ENCODE data around the gene EDC4.
A peak's percentile ranks its signal among the peaks of the same experiment; 100 is the strongest.

Gene EDC4

DNA sequence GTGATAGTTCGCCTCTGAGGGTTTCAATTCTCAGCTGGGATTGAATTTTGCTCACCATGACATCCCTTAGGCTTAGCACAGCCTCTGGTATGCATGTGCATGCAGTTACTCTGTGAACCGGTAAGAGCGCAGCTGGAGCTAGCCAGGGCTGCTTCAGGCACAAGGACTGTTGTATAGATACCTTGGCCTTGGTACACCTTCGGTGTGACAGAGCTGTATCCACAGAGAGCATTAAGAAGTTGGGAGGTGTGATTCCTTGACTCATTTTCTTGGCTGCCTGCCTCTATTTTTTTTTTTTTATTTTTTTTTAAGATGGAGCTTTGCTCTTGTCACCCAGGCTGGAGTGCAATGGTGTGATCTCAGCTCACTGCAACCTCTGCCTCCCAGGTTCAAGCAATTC is 28.4 kb upstream of the EDC4 start:
- no peak for TF ChIP-seq EZH2phosphoT487 (conservative IDR thresholded peaks at IDR 0.05; ENCODE audit: low read length)
- TF ChIP-seq, protein P1, sequence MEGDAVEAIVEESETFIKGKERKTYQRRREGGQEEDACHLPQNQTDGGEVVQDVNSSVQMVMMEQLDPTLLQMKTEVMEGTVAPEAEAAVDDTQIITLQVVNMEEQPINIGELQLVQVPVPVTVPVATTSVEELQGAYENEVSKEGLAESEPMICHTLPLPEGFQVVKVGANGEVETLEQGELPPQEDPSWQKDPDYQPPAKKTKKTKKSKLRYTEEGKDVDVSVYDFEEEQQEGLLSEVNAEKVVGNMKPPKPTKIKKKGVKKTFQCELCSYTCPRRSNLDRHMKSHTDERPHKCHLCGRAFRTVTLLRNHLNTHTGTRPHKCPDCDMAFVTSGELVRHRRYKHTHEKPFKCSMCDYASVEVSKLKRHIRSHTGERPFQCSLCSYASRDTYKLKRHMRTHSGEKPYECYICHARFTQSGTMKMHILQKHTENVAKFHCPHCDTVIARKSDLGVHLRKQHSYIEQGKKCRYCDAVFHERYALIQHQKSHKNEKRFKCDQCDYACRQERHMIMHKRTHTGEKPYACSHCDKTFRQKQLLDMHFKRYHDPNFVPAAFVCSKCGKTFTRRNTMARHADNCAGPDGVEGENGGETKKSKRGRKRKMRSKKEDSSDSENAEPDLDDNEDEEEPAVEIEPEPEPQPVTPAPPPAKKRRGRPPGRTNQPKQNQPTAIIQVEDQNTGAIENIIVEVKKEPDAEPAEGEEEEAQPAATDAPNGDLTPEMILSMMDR (IDR thresholded peaks at IDR 0.05; ENCODE audit: insufficient read depth, low read length, poor library complexity, severe bottlenecking), result no peak
- H3K27ac ChIP-seq (ENCODE audit: low read depth, low read length), result no peak overlapping the region; the same call in 1 of the 2 replicates
- peaks cover 22% of the 10 kb centered on the region for H3F3A ChIP-seq (ENCODE audit: insufficient read depth)
- H3K9me3 ChIP-seq (ENCODE audit: insufficient read depth, low read length), result no peaks in the 10 kb centered on the region
- no peaks in the 10 kb centered on the region for H3K27me3 ChIP-seq (ENCODE audit: low read length)
- H4K20me1 ChIP-seq (ENCODE audit: low read depth, low read length), result peaks cover 5% of the 10 kb centered on the region; the same call in 1 of the 2 replicates
- H2AFZ ChIP-seq (ENCODE audit: low read depth, low read length, severe bottlenecking), result no peak overlapping the region
- peaks cover 52% of the 10 kb centered on the region for H3K79me2 ChIP-seq (ENCODE audit: insufficient read depth, low read length)
- H3K36me3 ChIP-seq (ENCODE audit: low read length), result no peaks in the 10 kb centered on the region
- H3K9ac ChIP-seq (ENCODE audit: low read length), result peak overlapping the region; percentile 96; the same call in 1 of the 2 replicates
- H3K9me2 ChIP-seq (replicated peaks; ENCODE audit: insufficient read depth, low read length), result no peaks in the 10 kb centered on the region
- H3K4me3 ChIP-seq (ENCODE audit: insufficient read depth, low read length, poor library complexity, severe bottlenecking), result peak overlapping the region; percentile 85
- peak overlapping the region; percentile 85 for H3K4me2 ChIP-seq (ENCODE audit: low read depth, low read length, poor library complexity, severe bottlenecking)

DNA sequence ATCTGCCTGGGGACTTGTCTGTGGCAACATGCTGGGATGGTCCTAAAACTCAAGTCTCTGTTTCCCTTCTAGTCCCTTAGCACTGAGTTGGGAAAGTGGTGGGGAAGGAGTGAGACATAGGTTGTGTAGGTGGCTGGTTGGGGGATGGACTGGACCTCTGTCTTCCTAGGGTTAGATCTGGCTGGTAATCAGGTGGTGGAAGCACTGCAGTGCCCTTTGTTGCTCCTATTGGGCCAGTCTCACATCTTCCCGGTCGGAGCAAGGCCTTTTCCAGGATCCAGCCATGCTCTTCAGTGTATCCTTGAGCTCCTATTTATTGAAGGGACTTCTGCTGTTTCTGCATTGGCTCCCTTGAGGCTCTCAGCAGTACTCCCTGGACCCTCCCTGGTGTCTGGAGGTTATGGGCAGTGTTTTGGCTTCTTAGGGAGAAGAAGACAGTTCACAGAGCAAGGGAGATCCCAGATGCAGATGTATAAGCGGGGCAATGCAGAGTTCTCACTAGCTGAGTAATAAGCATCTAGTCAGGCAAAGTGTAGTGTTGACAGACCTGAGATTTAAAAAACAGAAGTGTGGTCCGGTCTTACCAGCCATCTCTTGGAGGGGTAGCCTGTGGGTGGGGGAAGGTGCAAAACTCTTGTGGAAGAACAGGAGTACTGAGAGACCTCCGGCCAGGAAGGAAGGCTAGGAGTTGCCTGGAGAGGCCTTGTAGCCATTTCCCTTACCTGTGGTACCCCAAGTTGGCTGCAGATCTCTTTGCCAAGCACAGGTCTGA is 27.4 kb upstream of the EDC4 start:
- Histone ChIP-seq H3K9me3 (ENCODE audit: insufficient read depth, low read length) (no peaks in the 10 kb centered on the region), H3K27ac (ENCODE audit: low read depth, low read length) (peak overlapping the region; percentile 86), H3K79me2 (ENCODE audit: insufficient read depth, low read length) (peaks cover 60% of the 10 kb centered on the region), H3K9me2 (replicated peaks; ENCODE audit: insufficient read depth, low read length) (no peaks in the 10 kb centered on the region), H3K9ac (ENCODE audit: low read length) (peak overlapping the region; percentile 96), H3K4me3 (ENCODE audit: insufficient read depth, low read length, poor library complexity, severe bottlenecking) (peak overlapping the region; percentile 90), H2AFZ (ENCODE audit: low read depth, low read length, severe bottlenecking) (no peak overlapping the region), H3F3A (ENCODE audit: insufficient read depth) (peaks cover 22% of the 10 kb centered on the region), H3K36me3 (ENCODE audit: low read length) (no peaks in the 10 kb centered on the region), H3K27me3 (ENCODE audit: low read length) (no peaks in the 10 kb centered on the region), H3K4me2 (ENCODE audit: low read depth, low read length, poor library complexity, severe bottlenecking) (peak overlapping the region; percentile 85), H4K20me1 (ENCODE audit: low read depth, low read length) (peaks cover 5% of the 10 kb centered on the region; the same call in 1 of the 2 replicates)
- TF ChIP-seq, protein P1 (IDR thresholded peaks at IDR 0.05; ENCODE audit: insufficient read depth, low read length, poor library complexity, severe bottlenecking), result no peak
- no peak for TF ChIP-seq EZH2phosphoT487 (conservative IDR thresholded peaks at IDR 0.05; ENCODE audit: low read length)

DNA sequence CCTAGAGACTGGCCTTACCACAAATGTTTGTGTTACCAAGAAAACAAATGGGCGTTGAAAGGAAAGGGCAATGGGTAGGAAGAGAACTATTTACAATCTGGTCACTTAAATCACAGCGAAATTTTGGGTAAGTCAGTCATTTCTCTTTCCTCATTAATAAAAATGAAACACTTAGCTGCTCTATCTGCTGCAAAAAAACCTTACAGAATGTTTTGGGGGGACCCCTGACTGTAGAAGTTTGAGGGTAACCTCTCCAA is 26.9 kb upstream of the EDC4 start:
- peak overlapping the region; percentile 96 for H3K9ac ChIP-seq (ENCODE audit: low read length)
- no peak for TF ChIP-seq EZH2phosphoT487 (conservative IDR thresholded peaks at IDR 0.05; ENCODE audit: low read length)
- TF ChIP-seq, protein P1 (IDR thresholded peaks at IDR 0.05; ENCODE audit: insufficient read depth, low read length, poor library complexity, severe bottlenecking), result no peak
- H3K36me3 ChIP-seq (ENCODE audit: low read length), result no peaks in the 10 kb centered on the region
- peak overlapping the region; percentile 85 for H3K4me2 ChIP-seq (ENCODE audit: low read depth, low read length, poor library complexity, severe bottlenecking)
- H3K79me2 ChIP-seq (ENCODE audit: insufficient read depth, low read length), result peaks cover 65% of the 10 kb centered on the region
- no peaks in the 10 kb centered on the region for H3K9me3 ChIP-seq (ENCODE audit: insufficient read depth, low read length)
- peak overlapping the region; percentile 86 for H3K27ac ChIP-seq (ENCODE audit: low read depth, low read length)
- H3F3A ChIP-seq (ENCODE audit: insufficient read depth), result peaks cover 22% of the 10 kb centered on the region
- H3K9me2 ChIP-seq (replicated peaks; ENCODE audit: insufficient read depth, low read length), result no peaks in the 10 kb centered on the region
- no peaks in the 10 kb centered on the region for H3K27me3 ChIP-seq (ENCODE audit: low read length)
- peaks cover 5% of the 10 kb centered on the region; the same call in 1 of the 2 replicates for H4K20me1 ChIP-seq (ENCODE audit: low read depth, low read length)
- H2AFZ ChIP-seq (ENCODE audit: low read depth, low read length, severe bottlenecking), result peak overlapping the region; percentile 27
- H3K4me3 ChIP-seq (ENCODE audit: insufficient read depth, low read length, poor library complexity, severe bottlenecking), result peak overlapping the region; percentile 90

All from SU-DHL-6 (cell line).